Esophagus squamous epithelium (tissue), 4 donors: ENCODE data around the gene DMPK.

ENCODE experiments used
- POLR2A ChIP-seq, 4 donors: fragments of 450-650 bp; IDR thresholded peaks; one replicate each; pipeline ENCODE4 v1.6.1; 2017; ENCODE audit warnings: antibody characterized with exemption in 4 of 4, mild to moderate bottlenecking in 4 of 4, moderate library complexity in 3 of 4
- TF ChIP-seq, protein P1 (sequence below), 6 experiments: fragments of 450-650 bp in 4 of 6; fragments of 200-600 bp in 2 of 6; sonication (generic) in 2 of 6; IDR thresholded peaks; one replicate each; pipeline ENCODE4 v1.5.1; 2016 to 2019; ENCODE audit warnings: antibody characterized with exemption in 6 of 6, mild to moderate bottlenecking in 4 of 6, moderate library complexity in 4 of 6

DNA sequence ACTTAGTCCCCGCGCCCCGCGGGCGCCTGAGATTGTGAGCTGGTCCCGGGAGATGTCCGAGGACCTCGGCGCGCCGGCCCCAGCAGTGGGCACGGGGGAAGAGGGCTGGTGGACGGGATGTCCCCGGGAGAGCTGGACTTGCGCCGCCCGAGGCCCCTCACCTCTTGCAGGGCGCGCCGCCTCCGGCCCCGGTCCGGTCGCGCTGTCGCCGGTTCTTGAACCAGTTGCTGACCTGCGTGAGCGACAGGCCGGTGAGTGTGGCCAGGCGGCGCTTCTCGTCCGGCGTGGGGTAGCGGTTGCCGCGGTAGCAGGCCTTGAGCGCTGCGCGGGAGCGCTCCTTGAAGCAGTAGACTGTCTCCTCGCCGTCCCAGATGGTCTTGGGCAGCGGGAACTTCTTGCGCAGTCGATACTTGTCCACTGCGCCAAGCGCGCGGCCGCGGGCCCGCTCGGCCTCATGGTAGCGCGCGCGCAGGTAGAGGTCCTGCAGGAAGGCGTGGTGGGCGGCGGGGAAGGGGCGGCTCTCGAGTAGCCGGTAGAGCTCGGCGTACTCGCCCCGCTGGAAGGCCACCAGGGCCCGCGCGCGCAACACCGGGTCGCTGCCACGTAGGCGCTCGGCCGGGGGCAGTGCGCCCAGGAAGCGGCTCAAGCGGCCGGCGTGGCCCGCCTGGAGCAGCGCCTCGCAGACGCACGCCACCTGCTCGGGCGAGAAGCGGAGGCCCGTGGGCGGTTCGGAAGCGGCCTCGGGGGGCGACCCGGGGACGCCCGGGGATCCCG, 14.2 kb downstream of the DMPK start:
- TF ChIP-seq, protein P1, sequence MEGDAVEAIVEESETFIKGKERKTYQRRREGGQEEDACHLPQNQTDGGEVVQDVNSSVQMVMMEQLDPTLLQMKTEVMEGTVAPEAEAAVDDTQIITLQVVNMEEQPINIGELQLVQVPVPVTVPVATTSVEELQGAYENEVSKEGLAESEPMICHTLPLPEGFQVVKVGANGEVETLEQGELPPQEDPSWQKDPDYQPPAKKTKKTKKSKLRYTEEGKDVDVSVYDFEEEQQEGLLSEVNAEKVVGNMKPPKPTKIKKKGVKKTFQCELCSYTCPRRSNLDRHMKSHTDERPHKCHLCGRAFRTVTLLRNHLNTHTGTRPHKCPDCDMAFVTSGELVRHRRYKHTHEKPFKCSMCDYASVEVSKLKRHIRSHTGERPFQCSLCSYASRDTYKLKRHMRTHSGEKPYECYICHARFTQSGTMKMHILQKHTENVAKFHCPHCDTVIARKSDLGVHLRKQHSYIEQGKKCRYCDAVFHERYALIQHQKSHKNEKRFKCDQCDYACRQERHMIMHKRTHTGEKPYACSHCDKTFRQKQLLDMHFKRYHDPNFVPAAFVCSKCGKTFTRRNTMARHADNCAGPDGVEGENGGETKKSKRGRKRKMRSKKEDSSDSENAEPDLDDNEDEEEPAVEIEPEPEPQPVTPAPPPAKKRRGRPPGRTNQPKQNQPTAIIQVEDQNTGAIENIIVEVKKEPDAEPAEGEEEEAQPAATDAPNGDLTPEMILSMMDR (IDR thresholded peaks at IDR 0.05) = no peak
- TF ChIP-seq POLR2A (IDR thresholded peaks at IDR 0.05) = peak in 1 of 4 donors; percentile 53
